Stimulated activated CD8-positive, alpha-beta memory T cell treated with anti-CD3 and anti-CD28 coated beads, Interleukin-4, amount 100 ng/mL, for 4 hours (primary cell): ENCODE measurements around the gene NUP43.
"Not testable (repeated sequence)": the region's sequence is repeated elsewhere in the genome, so short reads cannot be mapped to it uniquely, and the experiment has no call there.

Experiments used
- DNase-seq, 2 donors: peaks; one replicate each; pipeline ENCODE4 v3.0.0-alpha.2; 2020; ENCODE audit warnings: low read depth in 2 of 2, low spot score in 1 of 2

The NUP43 gene

GRCh38 chr6:149698175-149698574 lies 48.2 kb downstream of the NUP43 start:
- DNase-seq, result no peak

GRCh38 chr6:149696901-149697300 lies 49.4 kb downstream of the NUP43 start:
- no peak for DNase-seq

GRCh38 chr6:149694921-149695320 lies 51.4 kb downstream of the NUP43 start:
- no peak for DNase-seq

GRCh38 chr6:149691201-149691600 lies 55.1 kb downstream of the NUP43 start:
- DNase-seq, result no peak

GRCh38 chr6:149686230-149686629 lies 60.1 kb downstream of the NUP43 start:
- DNase-seq, result no peak

- DNase-seq, result no peak
Measured at GRCh38 chr6:149683256-149683859, 63.0 kb downstream of the NUP43 start.

GRCh38 chr6:149681845-149682244 lies 64.5 kb downstream of the NUP43 start:
- not testable (repeated sequence) for DNase-seq

- no peak for DNase-seq
Measured at GRCh38 chr6:149681209-149681608, 65.1 kb downstream of the NUP43 start.

GRCh38 chr6:149680503-149680902 lies 65.8 kb downstream of the NUP43 start:
- DNase-seq, result no peak
